ENCODE data around the gene PC.

DNA sequence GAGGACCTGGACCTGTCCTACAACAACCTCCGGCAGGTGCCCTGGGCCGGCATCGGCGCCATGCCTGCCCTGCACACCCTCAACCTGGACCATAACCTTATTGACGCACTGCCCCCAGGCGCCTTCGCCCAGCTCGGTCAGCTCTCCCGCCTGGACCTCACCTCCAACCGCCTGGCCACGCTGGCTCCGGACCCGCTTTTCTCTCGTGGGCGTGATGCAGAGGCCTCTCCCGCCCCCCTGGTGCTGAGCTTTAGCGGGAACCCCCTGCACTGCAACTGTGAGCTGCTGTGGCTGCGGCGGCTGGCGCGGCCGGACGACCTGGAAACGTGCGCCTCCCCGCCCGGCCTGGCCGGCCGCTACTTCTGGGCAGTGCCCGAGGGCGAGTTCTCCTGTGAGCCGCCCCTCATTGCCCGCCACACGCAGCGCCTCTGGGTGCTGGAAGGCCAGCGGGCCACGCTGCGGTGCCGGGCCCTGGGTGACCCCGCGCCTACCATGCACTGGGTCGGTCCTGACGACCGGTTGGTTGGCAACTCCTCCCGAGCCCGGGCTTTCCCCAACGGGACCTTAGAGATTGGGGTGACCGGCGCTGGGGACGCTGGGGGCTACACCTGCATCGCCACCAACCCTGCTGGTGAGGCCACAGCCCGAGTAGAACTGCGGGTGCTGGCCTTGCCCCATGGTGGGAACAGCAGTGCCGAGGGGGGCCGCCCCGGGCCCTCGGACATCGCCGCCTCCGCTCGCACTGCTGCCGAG, 99.8 kb downstream of the PC start:
- TF ChIP-seq, protein P1, sequence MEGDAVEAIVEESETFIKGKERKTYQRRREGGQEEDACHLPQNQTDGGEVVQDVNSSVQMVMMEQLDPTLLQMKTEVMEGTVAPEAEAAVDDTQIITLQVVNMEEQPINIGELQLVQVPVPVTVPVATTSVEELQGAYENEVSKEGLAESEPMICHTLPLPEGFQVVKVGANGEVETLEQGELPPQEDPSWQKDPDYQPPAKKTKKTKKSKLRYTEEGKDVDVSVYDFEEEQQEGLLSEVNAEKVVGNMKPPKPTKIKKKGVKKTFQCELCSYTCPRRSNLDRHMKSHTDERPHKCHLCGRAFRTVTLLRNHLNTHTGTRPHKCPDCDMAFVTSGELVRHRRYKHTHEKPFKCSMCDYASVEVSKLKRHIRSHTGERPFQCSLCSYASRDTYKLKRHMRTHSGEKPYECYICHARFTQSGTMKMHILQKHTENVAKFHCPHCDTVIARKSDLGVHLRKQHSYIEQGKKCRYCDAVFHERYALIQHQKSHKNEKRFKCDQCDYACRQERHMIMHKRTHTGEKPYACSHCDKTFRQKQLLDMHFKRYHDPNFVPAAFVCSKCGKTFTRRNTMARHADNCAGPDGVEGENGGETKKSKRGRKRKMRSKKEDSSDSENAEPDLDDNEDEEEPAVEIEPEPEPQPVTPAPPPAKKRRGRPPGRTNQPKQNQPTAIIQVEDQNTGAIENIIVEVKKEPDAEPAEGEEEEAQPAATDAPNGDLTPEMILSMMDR (IDR thresholded peaks at IDR 0.05) = no peak
- no peak for TF ChIP-seq POLR2A (IDR thresholded peaks at IDR 0.05)

Data from lower leg skin (tissue), 3 donors.